DMS79 (cell line): ENCODE results near the gene COMMD6.
A peak's percentile ranks its signal among the peaks of the same experiment; 100 is the strongest.
"Not testable (repeated sequence)": the region's sequence is repeated elsewhere in the genome, so short reads cannot be mapped to it uniquely, and the experiment has no call there.

Experiments
- DNase-seq: peaks from one replicate; lab custom pipeline; 2025; lab: John Stamatoyannopoulos, UW

The COMMD6 gene

DNA sequence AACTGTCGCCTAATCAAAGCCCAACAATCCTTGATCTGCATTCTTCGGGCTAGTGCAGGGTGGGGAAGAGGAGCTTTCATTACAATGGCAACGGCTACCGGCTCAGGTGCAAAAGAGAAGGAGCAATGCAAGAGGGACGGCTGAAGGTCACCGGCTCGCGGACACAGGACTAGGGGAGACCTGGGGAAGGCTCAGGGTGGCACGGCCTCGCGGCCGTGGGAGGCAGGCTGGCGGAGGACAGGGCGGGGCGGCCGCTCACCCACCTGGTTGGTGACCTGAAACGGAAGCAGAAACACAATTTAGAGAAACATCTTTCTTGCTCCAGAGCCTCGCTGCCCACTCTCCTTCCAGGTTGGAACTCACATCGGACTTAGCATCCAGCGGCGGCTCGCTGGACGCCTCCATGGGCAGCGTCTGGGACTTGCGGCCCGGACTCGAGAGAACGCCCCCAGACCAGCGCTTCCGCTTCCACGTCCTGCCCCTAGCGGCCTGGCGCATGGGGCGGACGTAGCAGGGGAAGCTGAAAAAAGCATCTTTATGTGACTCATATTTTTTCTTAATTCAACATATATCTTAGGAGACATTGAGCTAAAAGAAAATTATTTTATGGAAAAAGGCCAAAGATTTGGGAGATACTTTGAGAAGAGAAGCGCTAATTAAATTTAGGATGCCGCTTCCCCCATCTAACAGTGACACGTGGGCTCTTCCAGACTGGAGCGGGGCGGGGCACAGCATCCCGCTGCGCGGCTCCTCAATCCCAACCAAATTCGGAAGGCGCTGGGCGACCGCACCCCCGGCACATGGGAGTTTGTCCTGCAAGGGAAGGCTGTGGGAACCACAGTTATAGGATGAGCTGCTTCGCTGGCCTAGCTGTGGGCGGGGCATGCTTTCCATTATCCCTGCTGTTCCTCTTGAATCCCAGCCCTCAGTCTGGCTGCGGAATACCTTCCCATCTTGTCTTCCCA lies at the start of gene COMMD6:
COMMD6 (minus strand) TSS at position 441 of the 965 bp plus-strand sequence; CDS start at position 405, 36 bp downstream.
- DNase-seq, result peak; percentile 60

DNA sequence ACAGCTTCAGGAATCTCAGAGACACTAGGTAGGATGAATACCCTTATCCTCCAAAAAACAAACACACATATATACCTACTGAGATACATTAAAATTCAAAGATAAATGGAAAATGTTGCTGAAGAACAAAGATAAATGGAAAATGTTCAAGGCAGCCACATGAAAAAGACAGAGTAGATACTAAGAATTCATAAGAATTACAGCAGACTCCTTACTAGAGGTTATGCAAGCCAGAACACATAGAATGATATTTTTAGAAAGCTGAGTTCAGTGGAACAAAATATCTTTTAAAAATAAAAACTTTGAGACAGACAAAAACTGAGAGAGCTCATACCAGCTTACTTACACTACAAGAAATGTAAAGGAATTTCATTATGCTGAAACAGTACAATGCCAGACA lies 47.5 kb upstream of the COMMD6 start:
- DNase-seq, result no peak

DNA sequence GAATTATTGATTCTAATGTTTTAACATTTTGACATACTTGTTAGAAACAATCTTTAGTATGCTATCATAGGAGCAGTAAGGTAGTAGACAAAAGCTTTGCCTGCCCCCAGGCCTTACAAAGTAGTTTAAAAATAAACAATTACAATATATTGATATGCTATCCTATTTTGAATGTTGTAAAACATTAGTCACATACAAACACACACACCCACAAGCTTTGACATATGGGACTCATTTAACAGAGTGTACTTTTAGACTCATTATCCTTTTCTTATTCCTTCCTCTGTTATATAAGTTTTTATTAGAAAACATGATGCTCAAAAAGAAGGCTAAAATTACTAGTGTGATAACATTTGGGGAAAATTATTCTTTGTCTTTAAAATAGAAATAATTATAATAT lies 45.5 kb upstream of the COMMD6 start:
- no peak for DNase-seq

- no peak for DNase-seq
Measured at GRCh38 chr13:75581874-75582640, 44.4 kb upstream of the COMMD6 start.

- DNase-seq, result no peak
Measured at GRCh38 chr13:75579529-75579928, 41.9 kb upstream of the COMMD6 start.

DNA sequence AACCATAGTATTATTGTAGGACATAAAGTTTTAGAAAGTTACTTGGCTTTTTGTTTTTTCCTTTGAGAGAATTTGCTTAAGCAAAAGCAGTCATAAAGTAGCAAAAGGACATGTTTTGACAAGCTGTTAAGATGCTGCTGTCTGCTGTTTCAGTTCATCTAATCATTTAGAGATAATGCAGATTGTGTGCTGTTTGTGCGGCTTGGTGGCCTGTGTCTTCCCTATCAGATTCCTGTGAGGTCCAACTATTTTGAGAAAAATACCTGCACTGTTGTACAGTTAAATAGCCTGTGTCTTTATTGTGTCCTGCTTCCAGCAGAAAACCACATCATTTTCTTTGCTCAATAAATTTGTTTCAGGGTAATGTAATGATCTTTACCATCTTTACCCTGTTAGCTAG lies 31.9 kb upstream of the COMMD6 start:
- DNase-seq, result no peak

DNA sequence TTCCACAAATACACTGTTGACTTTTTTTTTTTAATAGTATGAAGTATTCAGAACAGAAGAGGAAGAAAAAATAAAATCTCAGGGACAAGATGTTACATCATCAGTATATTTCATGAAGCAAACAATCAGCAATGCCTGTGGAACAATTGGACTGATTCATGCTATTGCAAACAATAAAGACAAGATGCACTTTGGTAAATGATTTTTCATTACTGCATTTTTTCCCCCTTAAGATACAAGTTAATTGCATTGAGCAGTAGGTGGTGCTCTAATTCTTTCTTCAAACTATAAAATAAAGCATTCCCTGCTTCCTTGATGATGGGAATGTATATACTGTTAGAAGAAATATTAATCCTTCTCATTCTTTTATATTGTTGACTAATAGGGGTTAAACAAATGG lies 29.0 kb upstream of the COMMD6 start:
- no peak for DNase-seq

GRCh38 chr13:75558145-75558840 lies 20.7 kb upstream of the COMMD6 start:
- no peak for DNase-seq

GRCh38 chr13:75556961-75557360 lies 19.3 kb upstream of the COMMD6 start:
- DNase-seq, result no peak

DNA sequence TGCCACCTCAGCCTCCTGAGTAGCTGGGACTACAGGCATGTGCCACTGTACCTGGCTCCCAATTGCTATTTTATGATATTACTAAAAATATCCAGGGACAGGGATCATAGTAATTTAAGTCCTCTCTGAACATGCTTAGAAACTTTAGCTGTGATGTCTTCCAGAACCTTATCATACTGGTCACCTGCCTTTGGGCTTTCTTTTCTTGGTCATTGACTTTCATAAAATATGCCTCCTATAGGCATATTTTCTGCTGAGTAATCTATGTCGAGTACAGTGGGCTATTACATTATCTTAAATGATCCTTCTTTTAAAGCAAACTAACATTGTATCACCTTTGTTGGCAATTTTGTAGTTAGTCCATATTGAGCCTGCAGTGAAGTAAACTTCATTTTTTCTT lies 18.2 kb upstream of the COMMD6 start:
- DNase-seq, result no peak

GRCh38 chr13:75554981-75555380 lies 17.3 kb upstream of the COMMD6 start:
- no peak for DNase-seq

GRCh38 chr13:75554464-75554863 lies 16.8 kb upstream of the COMMD6 start:
- DNase-seq, result no peak

GRCh38 chr13:75550159-75550567 lies 12.5 kb upstream of the COMMD6 start:
- DNase-seq, result no peak

DNA sequence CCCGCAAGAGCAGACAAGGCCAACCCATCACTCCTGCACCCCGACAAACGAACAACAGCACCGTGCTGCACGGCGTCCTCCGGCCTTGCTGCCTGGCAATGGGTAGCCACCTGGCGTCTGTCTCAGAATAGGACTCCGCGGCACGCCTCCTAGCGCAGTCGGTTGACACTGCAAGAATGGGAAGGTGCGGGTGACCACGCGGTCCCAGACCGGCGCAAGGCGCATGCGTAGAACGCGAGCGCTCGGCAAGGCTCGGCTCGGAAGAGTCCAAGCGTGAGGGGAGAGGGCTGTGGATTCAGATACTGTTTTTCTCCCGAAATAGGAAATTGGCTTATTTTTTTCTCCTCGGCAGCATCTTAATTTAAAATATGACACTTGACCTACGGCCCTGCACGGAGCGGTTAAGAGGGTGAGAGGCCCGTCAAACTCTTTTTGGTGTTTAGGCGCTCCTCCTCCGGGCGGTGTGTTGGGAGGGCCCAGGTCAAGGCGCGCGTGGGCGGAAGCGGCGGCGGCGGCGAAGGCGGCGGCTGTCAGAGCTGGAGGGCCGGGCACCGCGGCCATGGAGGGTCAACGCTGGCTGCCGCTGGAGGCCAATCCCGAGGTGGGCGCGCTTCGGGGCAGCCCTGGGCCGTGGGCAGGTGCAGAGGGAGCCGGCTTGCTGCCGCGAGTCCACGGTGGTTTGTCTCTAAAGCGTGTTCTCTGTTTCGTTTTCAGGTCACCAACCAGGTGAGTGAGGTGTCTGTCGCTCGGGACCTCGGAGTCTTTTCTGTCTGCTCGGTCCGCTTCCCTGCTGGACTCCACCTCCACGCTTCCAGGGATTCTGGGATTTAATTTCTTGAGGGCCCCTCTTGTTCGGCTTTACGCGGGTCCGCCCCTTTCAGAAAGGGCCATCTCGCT lies 11.9 kb upstream of the COMMD6 start, which contains the start of gene UCHL3:
UCHL3 (plus strand) TSS at position 530 of the 897 bp plus-strand sequence; CDS start at position 560, 30 bp downstream.
- peak; percentile 88 for DNase-seq

- no peak for DNase-seq
Measured at GRCh38 chr13:75547917-75548316, 10.3 kb upstream of the COMMD6 start.

- not testable (repeated sequence) for DNase-seq
Measured at GRCh38 chr13:75545386-75545785, 7.7 kb upstream of the COMMD6 start.

- no peak for DNase-seq
Measured at GRCh38 chr13:75544681-75545330, 7.2 kb upstream of the COMMD6 start.

DNA sequence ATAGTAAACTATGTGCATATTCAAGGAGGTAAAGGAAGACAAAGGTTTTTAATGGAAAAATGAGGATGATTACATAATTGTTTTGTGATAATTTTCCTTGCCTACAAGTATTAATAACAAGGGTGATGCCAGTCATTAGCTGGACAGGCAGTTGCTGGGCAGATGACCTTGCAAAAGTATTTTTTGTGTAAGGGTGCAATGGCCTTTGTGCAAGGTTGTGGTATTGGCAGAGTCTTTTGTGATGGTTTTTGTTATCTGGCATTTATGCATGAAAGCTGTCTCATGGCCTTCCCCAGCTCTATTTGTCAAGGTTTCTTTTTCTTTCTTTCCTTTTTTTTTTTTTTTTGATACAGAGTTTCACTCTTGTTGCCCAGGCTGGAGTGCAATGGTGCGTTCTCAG lies 4.3 kb upstream of the COMMD6 start:
- no peak for DNase-seq

DNA sequence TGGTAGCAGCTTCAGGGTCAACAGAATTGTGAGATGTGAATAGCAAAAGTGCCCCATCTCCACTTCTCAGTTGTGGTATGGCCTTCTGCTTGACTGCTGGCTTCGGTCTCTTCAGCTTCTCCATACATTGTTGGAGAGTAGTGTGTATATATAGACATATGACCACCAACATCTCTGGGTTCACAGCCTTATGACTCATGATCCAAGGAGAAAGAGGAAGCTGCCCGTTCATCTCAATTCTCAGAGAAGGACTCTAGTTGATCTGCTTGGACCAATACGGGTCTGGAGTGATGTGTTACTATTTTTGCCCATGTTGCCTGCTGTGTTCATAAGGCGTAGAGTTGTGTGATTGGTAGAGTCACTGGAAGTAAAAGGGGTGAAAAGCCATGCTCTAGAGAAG lies 3.6 kb upstream of the COMMD6 start:
- DNase-seq, result no peak

GRCh38 chr13:75533861-75534260 lies 3.8 kb downstream of the COMMD6 start:
- DNase-seq, result no peak

DNA sequence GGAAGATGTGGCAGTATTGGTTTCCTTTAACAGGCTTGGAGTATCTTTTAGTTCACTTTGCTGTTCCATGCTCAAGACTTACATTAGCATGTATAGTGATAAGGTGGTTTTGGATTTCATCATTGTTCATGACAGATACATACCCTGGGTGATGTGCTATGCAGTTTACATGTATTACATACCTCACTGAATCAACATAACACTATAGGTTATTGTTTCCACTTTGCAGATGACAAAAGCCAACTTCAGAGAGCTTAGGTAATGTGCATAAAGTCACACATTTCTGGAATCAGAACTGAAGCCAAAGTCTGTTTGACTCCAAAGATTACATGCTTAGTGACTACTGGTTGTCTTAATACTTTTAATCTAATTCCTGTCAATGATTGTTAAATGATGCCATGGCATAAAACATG lies 7.1 kb downstream of the COMMD6 start:
- no peak for DNase-seq
